WTC11 (cell line): Measurements from ENCODE around the gene ZFPM1. TPM values are rescaled to one million over a fixed set of nuclear protein-coding genes. Genes with fewer than 3 reads are reported as not detected.

Experiments
- ATAC-seq: fragments of 200-7000 bp; cut with Tn5 transposase; 2 replicates; pipeline ENCODE4 v1.10.0; 2021; ENCODE audit warnings: mild to moderate bottlenecking, moderate library complexity
- CTCF ChIA-PET: fragments of 300-600 bp; sonication (Branson Sonifier 250); formaldehyde crosslinking; loops from one replicate; lab custom pipeline; 2021; ENCODE audit warnings: antibody characterized with exemption; lab: Charles Lee
- POLR2A ChIA-PET: fragments of 350-600 bp; sonication (Branson Sonifier 250); formaldehyde crosslinking; loops from one replicate; lab custom pipeline; 2021; ENCODE audit warnings: antibody characterized with exemption; lab: Charles Lee
- DNase-seq: peaks from one replicate; pipeline ENCODE4 v3.0.0; 2021; ENCODE audit warnings: low spot score
- H3K27ac Mint-ChIP-seq: 2 replicates; pipeline ENCODE4 v1.8.0; 2021; ENCODE audit warnings: mixed read lengths
- H3K27me3 Mint-ChIP-seq: 2 replicates; pipeline ENCODE4 v1.8.0; 2021; ENCODE audit warnings: low read depth, mild to moderate bottlenecking, moderate library complexity, mixed read lengths
- H3K36me3 Mint-ChIP-seq: 2 replicates; pipeline ENCODE4 v1.8.0; 2021; ENCODE audit warnings: mixed read lengths
- H3K4me1 Mint-ChIP-seq: 2 replicates; pipeline ENCODE4 v1.8.0; 2022; ENCODE audit warnings: mixed read lengths
- H3K4me3 Mint-ChIP-seq: 2 replicates; pipeline ENCODE4 v1.8.0; 2021; ENCODE audit warnings: mild to moderate bottlenecking, moderate library complexity, mixed read lengths
- H3K9me3 Mint-ChIP-seq: 2 replicates; pipeline ENCODE4 v1.8.0; 2021; ENCODE audit warnings: mixed read lengths
- ATF2 ChIP-seq: sonication (generic); formaldehyde crosslinking; IDR thresholded peaks from 2 replicates; pipeline ENCODE4 v1.8.1; 2022; ENCODE audit warnings: low read depth, missing genetic modification reagents, borderline replicate concordance
- CREB1 ChIP-seq: sonication (generic); formaldehyde crosslinking; IDR thresholded peaks from 2 replicates; pipeline ENCODE4 v1.8.0; 2023; ENCODE audit warnings: mild to moderate bottlenecking, missing genetic modification reagents
- E2F5 ChIP-seq: sonication (generic); formaldehyde crosslinking; IDR thresholded peaks from 2 replicates; pipeline ENCODE4 v1.8.1; 2022; ENCODE audit warnings: mild to moderate bottlenecking, moderate library complexity, missing genetic modification reagents
- ERG ChIP-seq: fragments of 250-450 bp; sonication (Bioruptor Pico); IDR thresholded peaks from 2 replicates; pipeline ENCODE4 v1.8.0; 2021; ENCODE audit warnings: mild to moderate bottlenecking
- FOXK1 ChIP-seq: sonication (generic); formaldehyde crosslinking; IDR thresholded peaks from 2 replicates; pipeline ENCODE4 v1.8.0; 2022; ENCODE audit warnings: mild to moderate bottlenecking, moderate library complexity, missing genetic modification reagents
- HMGA2 ChIP-seq: fragments of 250-450 bp; sonication (Bioruptor Pico); IDR thresholded peaks from 2 replicates; pipeline ENCODE4 v1.4.0; 2021; ENCODE audit warnings: mild to moderate bottlenecking, moderate library complexity
- JUN ChIP-seq: sonication (generic); formaldehyde crosslinking; IDR thresholded peaks from 2 replicates; pipeline ENCODE4 v1.8.0; 2023; ENCODE audit warnings: mild to moderate bottlenecking, missing genetic modification reagents
- MAX ChIP-seq: sonication (generic); formaldehyde crosslinking; IDR thresholded peaks from 2 replicates; pipeline ENCODE4 v1.8.0; 2022; ENCODE audit warnings: mild to moderate bottlenecking, missing genetic modification reagents
- MLX ChIP-seq: sonication (generic); formaldehyde crosslinking; IDR thresholded peaks from 2 replicates; pipeline ENCODE4 v1.8.1; 2023; ENCODE audit warnings: mild to moderate bottlenecking, missing genetic modification reagents, moderate library complexity
- NR1H2 ChIP-seq: sonication (generic); formaldehyde crosslinking; IDR thresholded peaks from 2 replicates; pipeline ENCODE4 v1.9.0; 2021; ENCODE audit warnings: mild to moderate bottlenecking, moderate library complexity, missing genetic modification reagents
- NR2C2 ChIP-seq: sonication (generic); formaldehyde crosslinking; IDR thresholded peaks from 2 replicates; pipeline ENCODE4 v1.8.0; 2022; ENCODE audit warnings: mild to moderate bottlenecking, missing genetic modification reagents
- RELA ChIP-seq: sonication (generic); formaldehyde crosslinking; IDR thresholded peaks from 2 replicates; pipeline ENCODE4 v1.8.1; 2022; ENCODE audit warnings: missing genetic modification reagents, mild to moderate bottlenecking, borderline replicate concordance
- SP1 ChIP-seq: sonication (generic); formaldehyde crosslinking; conservative IDR thresholded peaks from 2 replicates; pipeline ENCODE4 v1.8.1; 2022; ENCODE audit warnings: missing genetic modification reagents
- STAT6 ChIP-seq: sonication (generic); formaldehyde crosslinking; conservative IDR thresholded peaks from 2 replicates; pipeline ENCODE4 v1.8.1; 2023; ENCODE audit warnings: mild to moderate bottlenecking, low read depth, missing genetic modification reagents, moderate library complexity
- TCF7 ChIP-seq: sonication (generic); formaldehyde crosslinking; IDR thresholded peaks from 2 replicates; pipeline ENCODE4 v1.8.0; 2022; ENCODE audit warnings: mild to moderate bottlenecking, low read depth, missing genetic modification reagents, moderate library complexity
- ZNF138 ChIP-seq: sonication (generic); formaldehyde crosslinking; conservative IDR thresholded peaks from 2 replicates; pipeline ENCODE4 v1.8.1; 2022; ENCODE audit warnings: mild to moderate bottlenecking, moderate library complexity, missing genetic modification reagents
- ZNF232 ChIP-seq: sonication (generic); formaldehyde crosslinking; IDR thresholded peaks from 2 replicates; pipeline ENCODE4 v1.8.0; 2022; ENCODE audit warnings: mild to moderate bottlenecking, missing genetic modification reagents
- ZNF317 ChIP-seq: sonication (generic); formaldehyde crosslinking; IDR thresholded peaks from 2 replicates; pipeline ENCODE4 v1.8.1; 2023; ENCODE audit warnings: low read depth, mild to moderate bottlenecking, moderate library complexity, missing genetic modification reagents, borderline replicate concordance
- ZNF425 ChIP-seq: fragments of 250-450 bp; sonication (Bioruptor Pico); conservative IDR thresholded peaks from 2 replicates; pipeline ENCODE4 v1.9.0; 2021; ENCODE audit warnings: mild to moderate bottlenecking
- total RNA-seq: library from RNA; stranded (reverse); gene quantifications from 3 replicates; pipeline ENCODE4 v1.2.3, GENCODE V29; 2021
- TF ChIP-seq, protein P1 (sequence below): sonication (generic); formaldehyde crosslinking; IDR thresholded peaks from 2 replicates; pipeline ENCODE4 v1.8.1; 2023; ENCODE audit warnings: mild to moderate bottlenecking, moderate library complexity, missing genetic modification reagents
- TF ChIP-seq, protein P2 (sequence below): sonication (generic); formaldehyde crosslinking; IDR thresholded peaks from 2 replicates; pipeline ENCODE4 v1.8.1; 2023; ENCODE audit warnings: mild to moderate bottlenecking, missing genetic modification reagents, moderate library complexity
- TF ChIP-seq, protein P3 (sequence below): sonication (generic); formaldehyde crosslinking; IDR thresholded peaks from 2 replicates; pipeline ENCODE4 v1.8.0; 2022; ENCODE audit warnings: mild to moderate bottlenecking, missing genetic modification reagents

The ZFPM1 gene
- total RNA-seq, 1 experiment from 2014 or later = 9.3 TPM

- H3K4me3 Mint-ChIP-seq = no peak overlapping the region
- CTCF ChIA-PET = no interaction called here
- ATAC-seq (no peak), DNase-seq (no peak)
- no peaks in the 10 kb centered on the region for H3K27me3 Mint-ChIP-seq
- H3K4me1 Mint-ChIP-seq = peaks cover 5% of the 10 kb centered on the region; the same call in 1 of the 2 replicates
- no peak overlapping the region for H3K27ac Mint-ChIP-seq
- H3K9me3 Mint-ChIP-seq = no peaks in the 10 kb centered on the region
- no peaks in the 10 kb centered on the region for H3K36me3 Mint-ChIP-seq
- TF ChIP-seq STAT6 (CRISPR knock-in tag) = no peak
- no peak for TF ChIP-seq CREB1 (CRISPR knock-in tag)
- TF ChIP-seq MAX (CRISPR knock-in tag) = no peak
- no peak for TF ChIP-seq ZNF232 (CRISPR knock-in tag)
- TF ChIP-seq ZNF138 (CRISPR knock-in tag) = no peak
- TF ChIP-seq ATF2 (CRISPR knock-in tag) = no peak
- no peak for TF ChIP-seq ZNF317 (CRISPR knock-in tag)
- TF ChIP-seq SP1 (CRISPR knock-in tag) = no peak
- TF ChIP-seq E2F5 (CRISPR knock-in tag) = no peak
- POLR2A ChIA-PET = no interaction called here
Observed at GRCh38 chr16:88475037-88475436, 22.0 kb downstream of the ZFPM1 start.

DNA sequence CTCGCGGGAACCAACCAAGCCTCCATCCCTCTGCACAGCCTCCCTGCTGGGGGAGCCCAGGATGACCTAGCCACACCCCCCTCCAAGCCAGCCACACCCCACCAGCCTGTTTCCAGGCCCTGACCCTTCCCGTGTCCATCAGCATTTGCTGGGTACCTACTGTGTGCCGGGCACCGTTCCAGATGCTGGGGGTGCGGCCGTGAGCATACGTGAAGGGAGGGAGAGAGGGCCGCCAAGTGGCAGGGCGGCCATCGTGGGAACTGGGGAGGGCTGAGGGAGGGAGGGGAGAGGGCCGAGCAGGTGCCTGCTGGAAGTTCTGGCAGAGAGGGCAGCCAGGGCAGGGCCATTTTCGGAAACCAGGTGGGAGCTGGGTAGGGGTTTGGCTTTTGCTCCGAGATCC is 23.1 kb downstream of the ZFPM1 start:
- no peak overlapping the region for H3K4me3 Mint-ChIP-seq
- no peak for ATAC-seq
- DNase-seq = no peak
- ChIA-PET POLR2A (no interaction called here), CTCF (no interaction called here)
- H3K4me1 Mint-ChIP-seq = peaks cover 6% of the 10 kb centered on the region; the same call in 1 of the 2 replicates
- H3K27me3 Mint-ChIP-seq = no peaks in the 10 kb centered on the region
- no peaks in the 10 kb centered on the region for H3K36me3 Mint-ChIP-seq
- H3K9me3 Mint-ChIP-seq = no peaks in the 10 kb centered on the region
- H3K27ac Mint-ChIP-seq = no peak overlapping the region
- TF ChIP-seq NR1H2 (CRISPR knock-in tag) (no peak), ZNF138 (CRISPR knock-in tag) (no peak), ERG (CRISPR knock-in tag) (no peak), TCF7 (CRISPR knock-in tag) (no peak), FOXK1 (CRISPR knock-in tag) (no peak), MLX (CRISPR knock-in tag) (no peak), ZNF425 (no peak), HMGA2 (no peak), NR2C2 (CRISPR knock-in tag) (no peak), JUN (CRISPR knock-in tag) (no peak), RELA (no peak)
- TF ChIP-seq, protein P1, sequence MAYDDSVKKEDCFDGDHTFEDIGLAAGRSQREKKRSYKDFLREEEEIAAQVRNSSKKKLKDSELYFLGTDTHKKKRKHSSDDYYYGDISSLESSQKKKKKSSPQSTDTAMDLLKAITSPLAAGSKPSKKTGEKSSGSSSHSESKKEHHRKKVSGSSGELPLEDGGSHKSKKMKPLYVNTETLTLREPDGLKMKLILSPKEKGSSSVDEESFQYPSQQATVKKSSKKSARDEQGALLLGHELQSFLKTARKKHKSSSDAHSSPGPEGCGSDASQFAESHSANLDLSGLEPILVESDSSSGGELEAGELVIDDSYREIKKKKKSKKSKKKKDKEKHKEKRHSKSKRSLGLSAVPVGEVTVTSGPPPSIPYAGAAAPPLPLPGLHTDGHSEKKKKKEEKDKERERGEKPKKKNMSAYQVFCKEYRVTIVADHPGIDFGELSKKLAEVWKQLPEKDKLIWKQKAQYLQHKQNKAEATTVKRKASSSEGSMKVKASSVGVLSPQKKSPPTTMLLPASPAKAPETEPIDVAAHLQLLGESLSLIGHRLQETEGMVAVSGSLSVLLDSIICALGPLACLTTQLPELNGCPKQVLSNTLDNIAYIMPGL (CRISPR knock-in tag) = no peak
- TF ChIP-seq, protein P2, sequence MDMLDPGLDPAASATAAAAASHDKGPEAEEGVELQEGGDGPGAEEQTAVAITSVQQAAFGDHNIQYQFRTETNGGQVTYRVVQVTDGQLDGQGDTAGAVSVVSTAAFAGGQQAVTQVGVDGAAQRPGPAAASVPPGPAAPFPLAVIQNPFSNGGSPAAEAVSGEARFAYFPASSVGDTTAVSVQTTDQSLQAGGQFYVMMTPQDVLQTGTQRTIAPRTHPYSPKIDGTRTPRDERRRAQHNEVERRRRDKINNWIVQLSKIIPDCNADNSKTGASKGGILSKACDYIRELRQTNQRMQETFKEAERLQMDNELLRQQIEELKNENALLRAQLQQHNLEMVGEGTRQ (CRISPR knock-in tag) = no peak
- TF ChIP-seq, protein P3, sequence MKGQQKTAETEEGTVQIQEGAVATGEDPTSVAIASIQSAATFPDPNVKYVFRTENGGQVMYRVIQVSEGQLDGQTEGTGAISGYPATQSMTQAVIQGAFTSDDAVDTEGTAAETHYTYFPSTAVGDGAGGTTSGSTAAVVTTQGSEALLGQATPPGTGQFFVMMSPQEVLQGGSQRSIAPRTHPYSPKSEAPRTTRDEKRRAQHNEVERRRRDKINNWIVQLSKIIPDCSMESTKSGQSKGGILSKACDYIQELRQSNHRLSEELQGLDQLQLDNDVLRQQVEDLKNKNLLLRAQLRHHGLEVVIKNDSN (CRISPR knock-in tag) = no peak
